Measurements from ENCODE around the gene TMEM43.

Gene TMEM43

DNA sequence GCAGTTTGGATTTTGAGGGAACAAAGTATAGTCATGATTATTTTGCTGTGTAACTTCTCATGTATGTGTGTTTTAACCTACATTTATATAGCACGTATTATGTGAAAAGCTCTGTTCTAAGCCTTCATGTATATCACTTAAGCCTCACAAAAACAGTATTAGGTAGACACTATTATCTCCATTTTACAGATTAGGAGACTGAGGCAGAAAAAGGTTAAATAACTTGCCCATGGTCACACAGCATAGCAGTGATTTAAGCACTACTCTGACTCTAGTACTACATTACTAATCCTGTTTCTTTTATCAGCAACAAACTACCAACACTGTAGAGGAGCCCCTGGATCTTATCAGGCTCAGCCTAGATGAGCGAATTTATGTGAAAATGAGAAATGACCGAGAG, 56.4 kb downstream of the TMEM43 start:
- DNase-seq = no peak

DNA sequence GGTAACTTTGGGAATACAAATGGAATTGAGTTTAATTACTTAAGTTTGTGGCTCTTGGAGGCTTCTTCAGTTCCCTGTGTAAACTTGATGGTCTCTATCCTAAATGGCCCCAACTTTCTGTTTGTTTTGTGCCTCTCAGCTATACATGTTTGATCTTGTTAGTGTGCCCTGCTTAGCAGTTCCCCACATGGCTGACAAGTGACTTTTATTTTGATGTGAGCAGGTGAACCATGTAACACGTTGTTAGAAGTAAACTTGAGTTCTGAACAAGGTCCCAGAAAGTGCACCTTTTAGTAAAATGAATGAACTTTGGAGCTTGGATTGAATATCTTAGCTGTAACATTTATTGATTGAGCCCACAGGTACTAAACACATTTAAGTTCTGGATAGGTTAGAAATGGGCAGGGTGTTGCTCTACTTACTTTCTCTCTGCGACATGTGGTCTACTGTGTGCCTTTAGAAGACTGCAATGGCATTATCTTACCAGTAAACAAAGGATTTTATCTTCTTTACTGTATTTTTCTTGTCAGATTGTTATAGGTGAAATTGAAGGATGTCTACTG, 58.2 kb downstream of the TMEM43 start:
- no peak for DNase-seq

DNA sequence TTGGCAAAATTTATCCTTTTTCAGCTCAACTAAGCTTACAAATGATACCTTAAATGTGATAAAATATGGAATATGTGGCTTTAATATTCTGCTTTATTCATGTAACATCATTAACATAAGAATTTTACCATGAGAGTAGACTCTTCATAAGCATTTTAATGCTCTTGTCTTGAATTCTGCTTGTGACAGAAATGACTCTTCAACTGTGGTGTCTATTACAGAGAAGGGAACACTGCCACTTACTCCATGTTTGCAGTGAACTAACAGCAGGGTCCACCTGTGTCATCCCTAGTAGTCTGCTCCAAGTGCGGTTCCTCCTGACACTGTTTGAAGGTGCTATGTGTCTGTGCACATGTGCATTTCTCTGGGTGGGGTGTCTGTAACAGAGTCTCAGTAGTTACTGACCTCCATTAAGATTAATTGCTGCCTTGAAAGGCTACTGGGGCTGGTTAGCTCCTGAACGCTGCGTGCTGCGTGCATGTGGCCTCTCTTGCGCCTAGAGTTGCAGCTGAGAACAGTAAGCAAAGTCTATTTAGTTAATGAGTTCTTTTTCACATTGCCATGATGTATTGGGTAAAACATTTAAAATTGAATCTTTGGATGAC, 62.1 kb downstream of the TMEM43 start:
- no peak for DNase-seq

- no peak for DNase-seq
Observed at GRCh38 chr3:14188041-14188754, 63.3 kb downstream of the TMEM43 start.
